H9 (cell line): ENCODE results near the gene SF3A2. TPM values are rescaled to one million over a fixed set of nuclear protein-coding genes. Genes with fewer than 3 reads are reported as not detected.

Source experiments
- DNase-seq: peaks from one replicate; pipeline ENCODE4 v3.0.0-alpha.2; 2017
- H2AFZ ChIP-seq: one replicate; pipeline ENCODE4 v1.6.1; 2013; ENCODE audit warnings: mild to moderate bottlenecking, low read length, control low read depth, moderate library complexity
- H2AK5ac ChIP-seq: 2 replicates; pipeline ENCODE4 v1.6.1; 2013; ENCODE audit warnings: low read length, control low read depth, mixed read lengths; ENCODE audit not compliant: insufficient read length
- H2BK120ac ChIP-seq: one replicate; pipeline ENCODE4 v1.6.1; 2013; ENCODE audit warnings: low read depth, mild to moderate bottlenecking, low read length, control low read depth, inconsistent platforms; ENCODE audit not compliant: poor library complexity, severe bottlenecking
- H2BK12ac ChIP-seq: 2 replicates; pipeline ENCODE4 v1.6.1; 2013; ENCODE audit warnings: low read length, control low read depth, mixed read lengths, low read depth; ENCODE audit not compliant: insufficient read length
- H2BK15ac ChIP-seq: 2 replicates; pipeline ENCODE4 v1.6.1; 2013; ENCODE audit warnings: low read depth, low read length, control low read depth
- H2BK20ac ChIP-seq: one replicate; pipeline ENCODE4 v1.6.1; 2013; ENCODE audit warnings: low read depth, mild to moderate bottlenecking, low read length, control low read depth, inconsistent platforms; ENCODE audit not compliant: poor library complexity, severe bottlenecking
- H2BK5ac ChIP-seq: 2 replicates; pipeline ENCODE4 v1.6.1; 2013; ENCODE audit warnings: low read length, control low read depth, mixed read lengths; ENCODE audit not compliant: insufficient read length
- H3K14ac ChIP-seq: 2 replicates; pipeline ENCODE4 v1.6.1; 2013; ENCODE audit warnings: low read length, control low read depth; ENCODE audit not compliant: insufficient read depth
- H3K18ac ChIP-seq: 2 replicates; pipeline ENCODE4 v1.6.1; 2013; ENCODE audit warnings: low read depth, mild to moderate bottlenecking, mixed read lengths, low read length, control low read depth; ENCODE audit not compliant: insufficient read length
- H3K23ac ChIP-seq: 2 replicates; pipeline ENCODE4 v1.6.1; 2013; ENCODE audit warnings: low read length, control low read depth, mixed read lengths, low read depth; ENCODE audit not compliant: insufficient read length
- H3K23me2 ChIP-seq: 2 replicates; pipeline ENCODE4 v1.6.1; 2013; ENCODE audit warnings: low read depth, mild to moderate bottlenecking, mixed read lengths, low read length, control low read depth; ENCODE audit not compliant: insufficient read length, poor library complexity, severe bottlenecking
- H3K27ac ChIP-seq: 2 replicates; pipeline ENCODE4 v1.5.1; 2013; ENCODE audit warnings: low read length, control low read depth, mixed read lengths, low read depth; ENCODE audit not compliant: insufficient read length
- H3K27me3 ChIP-seq: 2 replicates; pipeline ENCODE4 v1.6.1; 2013; ENCODE audit warnings: low read length, control low read depth, inconsistent platforms; ENCODE audit not compliant: insufficient read depth
- H3K4ac ChIP-seq: 2 replicates; pipeline ENCODE4 v1.6.1; 2013; ENCODE audit warnings: low read depth, mild to moderate bottlenecking, control low read depth, inconsistent platforms, low read length, moderate library complexity
- H3K4me1 ChIP-seq: 2 replicates; pipeline ENCODE4 v1.6.1; 2013; ENCODE audit warnings: low read length, control low read depth, inconsistent platforms; ENCODE audit not compliant: insufficient read depth
- H3K4me2 ChIP-seq: 2 replicates; pipeline ENCODE4 v1.6.1; 2013; ENCODE audit warnings: low read length, control low read depth, mixed read lengths; ENCODE audit not compliant: insufficient read length, insufficient read depth
- H3K56ac ChIP-seq: 2 replicates; pipeline ENCODE4 v1.6.1; 2013; ENCODE audit warnings: low read depth, mild to moderate bottlenecking, mixed read lengths, low read length, control low read depth; ENCODE audit not compliant: insufficient read length
- H3K79me1 ChIP-seq: 2 replicates; pipeline ENCODE4 v1.6.1; 2013; ENCODE audit warnings: low read depth, mild to moderate bottlenecking, moderate library complexity, low read length, control low read depth, inconsistent platforms; ENCODE audit not compliant: insufficient read depth, poor library complexity, severe bottlenecking
- H3K79me2 ChIP-seq: 2 replicates; pipeline ENCODE4 v1.6.1; 2013; ENCODE audit warnings: low read length, control low read depth, inconsistent platforms; ENCODE audit not compliant: insufficient read depth
- H3K9ac ChIP-seq: 2 replicates; pipeline ENCODE4 v1.6.1; 2013; ENCODE audit warnings: low read length, control low read depth, mixed read lengths; ENCODE audit not compliant: insufficient read length; ENCODE audit errors: extremely low read depth
- H3K9me3 ChIP-seq: one replicate; pipeline ENCODE4 v1.6.1; 2013; ENCODE audit warnings: low read depth, low read length, inconsistent platforms; ENCODE audit not compliant: control insufficient read depth
- H3T11ph ChIP-seq: one replicate; pipeline ENCODE4 v1.6.1; 2013; ENCODE audit warnings: mild to moderate bottlenecking, low read length, control low read depth, inconsistent platforms
- H4K20me1 ChIP-seq: one replicate; pipeline ENCODE4 v1.6.1; 2013; ENCODE audit not compliant: control insufficient read depth, insufficient read length, insufficient read depth
- H4K5ac ChIP-seq: 2 replicates; pipeline ENCODE4 v1.6.1; 2013; ENCODE audit warnings: low read depth, mild to moderate bottlenecking, mixed read lengths, low read length, control low read depth; ENCODE audit not compliant: insufficient read length
- H4K8ac ChIP-seq: replicated peaks from 2 replicates; pipeline ENCODE4 v1.6.1; 2013; ENCODE audit warnings: low read length, control low read depth, mixed read lengths, low read depth; ENCODE audit not compliant: insufficient read length
- H4K91ac ChIP-seq: 2 replicates; pipeline ENCODE4 v1.6.1; 2013; ENCODE audit warnings: low read depth, mild to moderate bottlenecking, moderate library complexity, mixed read lengths, low read length, control low read depth; ENCODE audit not compliant: insufficient read length
- H3K27ac Mint-ChIP-seq, 3 experiments: 2 replicates in 2 of 3; 3 replicates in 1 of 3; pipeline ENCODE4 v1.8.0; 2020 to 2021; ENCODE audit warnings: mixed read lengths in 3 of 3, mild to moderate bottlenecking in 1 of 3, moderate library complexity in 1 of 3
- H3K27me3 Mint-ChIP-seq: 2 replicates; pipeline ENCODE4 v1.8.0; 2021; ENCODE audit warnings: low read depth, mild to moderate bottlenecking, moderate library complexity, mixed read lengths
- H3K36me3 Mint-ChIP-seq, 3 experiments: 2 replicates in 2 of 3; 3 replicates in 1 of 3; pipeline ENCODE4 v1.8.0; 2020 to 2021; ENCODE audit warnings: low read depth in 3 of 3, mixed read lengths in 3 of 3; ENCODE audit not compliant: insufficient read depth in 1 of 3
- H3K4me1 Mint-ChIP-seq, 2 experiments: 2 replicates each; pipeline ENCODE4 v1.8.0; 2020; ENCODE audit warnings: mixed read lengths in 2 of 2
- H3K4me3 Mint-ChIP-seq, 2 experiments: 2 replicates in 1 of 2; 3 replicates in 1 of 2; pipeline ENCODE4 v1.8.0; 2020 to 2021; ENCODE audit warnings: mild to moderate bottlenecking in 2 of 2, mixed read lengths in 2 of 2, moderate library complexity in 1 of 2
- H3K9me3 Mint-ChIP-seq, 2 experiments: 2 replicates in 1 of 2; 3 replicates in 1 of 2; pipeline ENCODE4 v1.8.0; 2020; ENCODE audit warnings: mild to moderate bottlenecking in 2 of 2, mixed read lengths in 2 of 2, moderate library complexity in 1 of 2
- CTCF ChIP-seq: fragments of 200-600 bp; sonication (generic); conservative IDR thresholded peaks from 3 replicates; pipeline ENCODE4 v1.8.0; 2021; ENCODE audit warnings: antibody characterized with exemption, mild to moderate bottlenecking
- WGBS: extraction: QIAGEN DNeasy Blood & Tissue Kit; methylation state at CpG from one replicate; pipeline ENCODE4 v1.1.7; 2013; ENCODE audit warnings: missing lambda C conversion rate, low lambda C conversion rate, mixed read lengths; ENCODE audit not compliant: insufficient read length; ENCODE audit errors: extremely low coverage; 5-methylcytosine and 5-hydroxymethylcytosine counted together
- total RNA-seq: library from RNA; stranded (reverse); gene quantifications from 2 replicates; pipeline ENCODE4 v1.2.1, GENCODE V29; 2021

SF3A2 gene
- total RNA-seq, 1 experiment from 2014 or later, result 166 TPM

DNA sequence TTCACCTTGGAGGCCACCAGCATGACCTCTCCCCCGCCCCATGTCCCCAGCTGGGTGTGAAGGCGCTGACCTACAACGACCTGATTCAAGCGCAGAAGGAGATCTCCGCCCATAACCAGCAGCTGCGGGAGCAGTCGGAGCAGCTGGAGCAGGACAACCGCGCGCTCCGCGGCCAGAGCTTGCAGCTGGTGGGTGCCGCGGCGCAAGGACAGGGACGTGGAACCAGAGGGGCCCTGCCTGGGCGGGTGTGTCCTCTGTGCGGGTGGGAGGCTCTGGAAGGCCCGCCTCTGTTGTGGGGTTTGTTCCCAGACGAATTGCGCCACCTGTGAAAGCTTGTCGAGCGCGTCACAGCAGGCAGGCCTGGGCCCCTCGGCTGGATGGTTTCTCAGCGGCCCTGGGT is 22.8 kb upstream of the SF3A2 start:
- Histone ChIP-seq H3K9ac (no peak overlapping the region), H4K5ac (no peak overlapping the region), H2AK5ac (no peak overlapping the region), H4K20me1 (no peaks in the 10 kb centered on the region), H3K4ac (no peak overlapping the region), H3K79me1 (no peaks in the 10 kb centered on the region), H2BK5ac (no peak overlapping the region), H3K4me1 (no peaks in the 10 kb centered on the region), H3K4me2 (no peak overlapping the region), H2BK20ac (no peak overlapping the region), H2BK15ac (no peak overlapping the region), H3K9me3 (no peaks in the 10 kb centered on the region), H3K23me2 (no peaks in the 10 kb centered on the region), H3K18ac (no peak overlapping the region), H2AFZ (no peak overlapping the region), H3K79me2 (no peaks in the 10 kb centered on the region), H3K56ac (no peak overlapping the region), H3K14ac (no peak overlapping the region), H2BK12ac (no peak overlapping the region), H3K27ac (no peak overlapping the region), H4K91ac (no peak overlapping the region), H3T11ph (no peak overlapping the region), H3K27me3 (no peaks in the 10 kb centered on the region), H4K8ac (no peak overlapping the region), H3K23ac (no peak overlapping the region), H2BK120ac (no peak overlapping the region)
- Mint-ChIP-seq H3K27me3 (no peaks in the 10 kb centered on the region; the same call in 1 of the 2 replicates), H3K36me3 (peaks cover 32 to 69% (median 63%) of the 10 kb centered on the region in 3 experiments; a peak in 6 of 7 replicates), H3K4me3 (no peak overlapping the region), H3K9me3 (no peaks in the 10 kb centered on the region), H3K27ac (no peak overlapping the region), H3K4me1 (no peaks in the 10 kb centered on the region)
- no CpG with 5 or more reads among the region's 26 CpGs for WGBS
- no peak for TF ChIP-seq CTCF
- DNase-seq, result no peak
